HepG2 (cell line): ENCODE data around the gene RNF40. TPM values are rescaled to one million over a fixed set of nuclear protein-coding genes. Genes with fewer than 3 reads are reported as not detected.

Source experiments
- KLF11 ChIP-seq: IDR thresholded peaks from 2 replicates; pipeline ENCODE4 v1.6.1; 2016; ENCODE audit warnings: missing compliant biosample characterization
- ZNF567 ChIP-seq: sonication (generic); formaldehyde crosslinking; IDR thresholded peaks from 2 replicates; pipeline ENCODE4 v1.8.1; 2023; ENCODE audit warnings: mild to moderate bottlenecking, missing genetic modification reagents, borderline replicate concordance
- ZSCAN25 ChIP-seq: sonication (generic); formaldehyde crosslinking; IDR thresholded peaks from 2 replicates; pipeline ENCODE4 v1.8.0; 2022; ENCODE audit warnings: mild to moderate bottlenecking, missing genetic modification reagents
- polyA plus RNA-seq, 8 experiments: library from polyadenylated mRNA; depleted of rRNA in 3 of 8; stranded (reverse) in 7 of 8; unstranded in 1 of 8; fragments of >200 nt; fragmentation: Illumina TruSeq in 4 of 8; extraction: Trizol in 4 of 8; gene quantifications; 2 replicates each; pipeline versions ENCODE4 v1.2.1 to v1.2.3, GENCODE V29; 2011 to 2016; ENCODE audit warnings: low read depth in 4 of 8, missing spikeins in 1 of 8, mixed read lengths in 1 of 8; ENCODE audit not compliant: insufficient read depth in 1 of 8
- total RNA-seq, 5 experiments: library from RNA; depleted of rRNA; stranded (reverse); fragments of >200 nt; fragmentation: Illumina TruSeq; extraction: Trizol; gene quantifications; 2 replicates each; pipeline ENCODE4 v1.2.3, GENCODE V29; 2016; ENCODE audit warnings: low read depth in 1 of 5
- TF ChIP-seq, protein P1 (sequence below): sonication (generic); formaldehyde crosslinking; IDR thresholded peaks from 2 replicates; pipeline ENCODE4 v1.5.1; 2020; ENCODE audit warnings: mild to moderate bottlenecking, missing genetic modification reagents, moderate library complexity
- TF ChIP-seq, protein P2 (sequence below): sonication (generic); formaldehyde crosslinking; IDR thresholded peaks from 2 replicates; pipeline ENCODE4 v1.4.0; 2020; ENCODE audit warnings: mild to moderate bottlenecking, low read depth, missing genetic modification reagents
- TF ChIP-seq, protein P3 (sequence below): sonication (generic); formaldehyde crosslinking; IDR thresholded peaks from 2 replicates; pipeline ENCODE4 v1.4.0; 2020; ENCODE audit warnings: missing genetic modification reagents

Gene RNF40
- total and polyA plus RNA-seq, 2 of the 13 experiments (the other 11 are each of a cell fraction or from before 2014, with no cell fraction given) = 84.0 to 85.6 TPM

DNA sequence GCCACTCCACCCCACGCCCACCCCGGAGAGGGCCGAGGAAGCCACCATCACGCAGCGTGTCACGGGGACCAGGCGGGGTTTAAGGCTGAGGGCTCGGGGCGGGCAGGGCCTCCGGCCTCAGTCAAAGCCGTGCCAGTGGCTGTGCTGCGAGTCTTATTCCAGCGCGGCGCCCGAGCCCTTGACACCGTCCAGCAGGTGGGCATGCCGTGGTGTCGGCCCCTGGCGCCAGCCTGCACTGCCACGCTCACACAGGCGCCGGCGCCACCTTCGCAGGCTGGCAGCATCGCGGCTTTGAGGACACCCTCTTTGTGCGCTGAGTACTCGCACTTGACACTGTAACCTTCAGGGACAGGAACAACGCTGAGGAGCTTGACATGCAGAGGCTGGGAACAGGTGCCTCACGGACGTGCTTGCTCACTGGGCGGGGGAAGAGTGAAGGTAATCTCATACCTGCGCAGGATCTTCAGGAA lies 58.9 kb downstream of the RNF40 start (continued):
- TF ChIP-seq, protein P1, sequence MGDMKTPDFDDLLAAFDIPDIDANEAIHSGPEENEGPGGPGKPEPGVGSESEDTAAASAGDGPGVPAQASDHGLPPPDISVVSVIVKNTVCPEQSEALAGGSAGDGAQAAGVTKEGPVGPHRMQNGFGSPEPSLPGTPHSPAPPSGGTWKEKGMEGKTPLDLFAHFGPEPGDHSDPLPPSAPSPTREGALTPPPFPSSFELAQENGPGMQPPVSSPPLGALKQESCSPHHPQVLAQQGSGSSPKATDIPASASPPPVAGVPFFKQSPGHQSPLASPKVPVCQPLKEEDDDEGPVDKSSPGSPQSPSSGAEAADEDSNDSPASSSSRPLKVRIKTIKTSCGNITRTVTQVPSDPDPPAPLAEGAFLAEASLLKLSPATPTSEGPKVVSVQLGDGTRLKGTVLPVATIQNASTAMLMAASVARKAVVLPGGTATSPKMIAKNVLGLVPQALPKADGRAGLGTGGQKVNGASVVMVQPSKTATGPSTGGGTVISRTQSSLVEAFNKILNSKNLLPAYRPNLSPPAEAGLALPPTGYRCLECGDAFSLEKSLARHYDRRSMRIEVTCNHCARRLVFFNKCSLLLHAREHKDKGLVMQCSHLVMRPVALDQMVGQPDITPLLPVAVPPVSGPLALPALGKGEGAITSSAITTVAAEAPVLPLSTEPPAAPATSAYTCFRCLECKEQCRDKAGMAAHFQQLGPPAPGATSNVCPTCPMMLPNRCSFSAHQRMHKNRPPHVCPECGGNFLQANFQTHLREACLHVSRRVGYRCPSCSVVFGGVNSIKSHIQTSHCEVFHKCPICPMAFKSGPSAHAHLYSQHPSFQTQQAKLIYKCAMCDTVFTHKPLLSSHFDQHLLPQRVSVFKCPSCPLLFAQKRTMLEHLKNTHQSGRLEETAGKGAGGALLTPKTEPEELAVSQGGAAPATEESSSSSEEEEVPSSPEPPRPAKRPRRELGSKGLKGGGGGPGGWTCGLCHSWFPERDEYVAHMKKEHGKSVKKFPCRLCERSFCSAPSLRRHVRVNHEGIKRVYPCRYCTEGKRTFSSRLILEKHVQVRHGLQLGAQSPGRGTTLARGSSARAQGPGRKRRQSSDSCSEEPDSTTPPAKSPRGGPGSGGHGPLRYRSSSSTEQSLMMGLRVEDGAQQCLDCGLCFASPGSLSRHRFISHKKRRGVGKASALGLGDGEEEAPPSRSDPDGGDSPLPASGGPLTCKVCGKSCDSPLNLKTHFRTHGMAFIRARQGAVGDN = peak; percentile 32; the same call in 1 of the 2 replicates
- TF ChIP-seq, protein P2, sequence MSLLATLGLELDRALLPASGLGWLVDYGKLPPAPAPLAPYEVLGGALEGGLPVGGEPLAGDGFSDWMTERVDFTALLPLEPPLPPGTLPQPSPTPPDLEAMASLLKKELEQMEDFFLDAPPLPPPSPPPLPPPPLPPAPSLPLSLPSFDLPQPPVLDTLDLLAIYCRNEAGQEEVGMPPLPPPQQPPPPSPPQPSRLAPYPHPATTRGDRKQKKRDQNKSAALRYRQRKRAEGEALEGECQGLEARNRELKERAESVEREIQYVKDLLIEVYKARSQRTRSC (CRISPR knock-in tag) = no peak
- no peak for TF ChIP-seq KLF11 (CRISPR knock-in tag)
- TF ChIP-seq ZNF567 = no peak
- no peak for TF ChIP-seq ZSCAN25 (CRISPR knock-in tag)
- TF ChIP-seq, protein P3, sequence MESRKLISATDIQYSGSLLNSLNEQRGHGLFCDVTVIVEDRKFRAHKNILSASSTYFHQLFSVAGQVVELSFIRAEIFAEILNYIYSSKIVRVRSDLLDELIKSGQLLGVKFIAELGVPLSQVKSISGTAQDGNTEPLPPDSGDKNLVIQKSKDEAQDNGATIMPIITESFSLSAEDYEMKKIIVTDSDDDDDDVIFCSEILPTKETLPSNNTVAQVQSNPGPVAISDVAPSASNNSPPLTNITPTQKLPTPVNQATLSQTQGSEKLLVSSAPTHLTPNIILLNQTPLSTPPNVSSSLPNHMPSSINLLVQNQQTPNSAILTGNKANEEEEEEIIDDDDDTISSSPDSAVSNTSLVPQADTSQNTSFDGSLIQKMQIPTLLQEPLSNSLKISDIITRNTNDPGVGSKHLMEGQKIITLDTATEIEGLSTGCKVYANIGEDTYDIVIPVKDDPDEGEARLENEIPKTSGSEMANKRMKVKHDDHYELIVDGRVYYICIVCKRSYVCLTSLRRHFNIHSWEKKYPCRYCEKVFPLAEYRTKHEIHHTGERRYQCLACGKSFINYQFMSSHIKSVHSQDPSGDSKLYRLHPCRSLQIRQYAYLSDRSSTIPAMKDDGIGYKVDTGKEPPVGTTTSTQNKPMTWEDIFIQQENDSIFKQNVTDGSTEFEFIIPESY (CRISPR knock-in tag) = peak; percentile 54; the same call in 1 of the 2 replicates
- TF ChIP-seq, all 625 proteins: peak for 8
